SK-N-SH treated with all-trans-retinoic acid at 6 μM for 48 hours (cell line): Measurements from ENCODE around the gene ATP2A2.

Experiments used
- ARNTL ChIP-seq: fragments of 450-650 bp; formaldehyde crosslinking; IDR thresholded peaks from 2 replicates; pipeline ENCODE4 v1.5.0; 2020; ENCODE audit warnings: low read depth, mild to moderate bottlenecking, moderate library complexity, borderline replicate concordance
- ESRRG ChIP-seq: fragments of 250-450 bp; sonication (Bioruptor Pico); IDR thresholded peaks from 2 replicates; pipeline ENCODE4 v1.6.1; 2021; ENCODE audit warnings: mild to moderate bottlenecking
- PPARA ChIP-seq: fragments of 250-450 bp; sonication (Bioruptor Pico); IDR thresholded peaks from 2 replicates; pipeline ENCODE4 v1.5.0; 2020; ENCODE audit warnings: mild to moderate bottlenecking, borderline replicate concordance
- RARB ChIP-seq: fragments of 250-450 bp; sonication (Bioruptor Pico); IDR thresholded peaks from 2 replicates; pipeline ENCODE4 v1.8.0; 2021; ENCODE audit warnings: mild to moderate bottlenecking, moderate library complexity
- SNAI2 ChIP-seq: fragments of 250-450 bp; sonication (Bioruptor Pico); IDR thresholded peaks from 2 replicates; pipeline ENCODE4 v1.5.0; 2020; ENCODE audit warnings: mild to moderate bottlenecking, moderate library complexity
- TCF4 ChIP-seq: fragments of 250-450 bp; sonication (Bioruptor Pico); IDR thresholded peaks from 2 replicates; pipeline ENCODE4 v1.8.0; 2021; ENCODE audit warnings: mild to moderate bottlenecking, moderate library complexity, borderline replicate concordance
- TOX ChIP-seq: fragments of 250-450 bp; sonication (Bioruptor Pico); IDR thresholded peaks from 2 replicates; pipeline ENCODE4 v1.8.0; 2021; ENCODE audit warnings: mild to moderate bottlenecking, moderate library complexity, borderline replicate concordance
- ZC3H10 ChIP-seq: fragments of 250-450 bp; sonication (Bioruptor Pico); IDR thresholded peaks from 2 replicates; pipeline ENCODE4 v1.5.1; 2021; ENCODE audit warnings: mild to moderate bottlenecking, moderate library complexity
- ZFP3 ChIP-seq: fragments of 250-450 bp; sonication (Bioruptor Pico); IDR thresholded peaks from 2 replicates; pipeline ENCODE4 v1.5.0; 2020; ENCODE audit warnings: mild to moderate bottlenecking, moderate library complexity
- ZFP30 ChIP-seq: fragments of 450-650 bp; formaldehyde crosslinking; IDR thresholded peaks from 2 replicates; pipeline ENCODE4 v1.5.0; 2022; ENCODE audit warnings: mild to moderate bottlenecking, moderate library complexity
- TF ChIP-seq, protein P1 (sequence below): fragments of 250-450 bp; sonication (Bioruptor Pico); IDR thresholded peaks from 2 replicates; pipeline ENCODE4 v1.5.1; 2020; ENCODE audit warnings: low read depth, mild to moderate bottlenecking, moderate library complexity
- TF ChIP-seq, protein P2 (sequence below): fragments of 250-450 bp; sonication (Bioruptor Pico); IDR thresholded peaks from 2 replicates; pipeline ENCODE4 v1.8.0; 2021; ENCODE audit warnings: low read depth, mild to moderate bottlenecking, moderate library complexity, borderline replicate concordance
- TF ChIP-seq, protein P3 (sequence below): fragments of 250-450 bp; sonication (Bioruptor Pico); IDR thresholded peaks from 2 replicates; pipeline ENCODE4 v1.8.0; 2020; ENCODE audit warnings: mild to moderate bottlenecking, moderate library complexity, borderline replicate concordance
- TF ChIP-seq, protein P4 (sequence below): fragments of 250-450 bp; sonication (Bioruptor Pico); IDR thresholded peaks from 2 replicates; pipeline ENCODE4 v1.5.1; 2021; ENCODE audit warnings: mild to moderate bottlenecking, moderate library complexity

DNA sequence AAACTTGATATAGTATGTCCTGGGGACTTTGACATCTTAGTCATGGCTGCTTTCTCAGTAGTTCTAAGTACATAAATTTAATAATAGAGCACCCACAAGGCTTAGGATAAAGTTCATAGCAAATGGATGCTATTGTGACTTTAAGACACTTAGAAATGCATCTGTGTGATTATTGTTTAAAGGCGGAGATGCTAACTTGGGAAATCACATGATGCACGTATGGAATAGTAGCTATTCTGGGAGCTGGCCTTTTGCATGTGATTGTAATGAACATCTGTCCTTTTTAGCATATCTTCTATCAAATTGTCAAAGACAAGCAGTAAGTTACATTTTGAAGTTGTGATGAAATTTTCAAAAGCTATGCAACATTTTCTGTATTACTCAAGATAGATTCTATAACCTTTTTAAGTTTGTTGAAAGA is 46.7 kb upstream of the ATP2A2 start:
- TF ChIP-seq ESRRG (CRISPR knock-in tag), result no peak
- no peak for TF ChIP-seq ZC3H10 (CRISPR knock-in tag)
- TF ChIP-seq, protein P1, sequence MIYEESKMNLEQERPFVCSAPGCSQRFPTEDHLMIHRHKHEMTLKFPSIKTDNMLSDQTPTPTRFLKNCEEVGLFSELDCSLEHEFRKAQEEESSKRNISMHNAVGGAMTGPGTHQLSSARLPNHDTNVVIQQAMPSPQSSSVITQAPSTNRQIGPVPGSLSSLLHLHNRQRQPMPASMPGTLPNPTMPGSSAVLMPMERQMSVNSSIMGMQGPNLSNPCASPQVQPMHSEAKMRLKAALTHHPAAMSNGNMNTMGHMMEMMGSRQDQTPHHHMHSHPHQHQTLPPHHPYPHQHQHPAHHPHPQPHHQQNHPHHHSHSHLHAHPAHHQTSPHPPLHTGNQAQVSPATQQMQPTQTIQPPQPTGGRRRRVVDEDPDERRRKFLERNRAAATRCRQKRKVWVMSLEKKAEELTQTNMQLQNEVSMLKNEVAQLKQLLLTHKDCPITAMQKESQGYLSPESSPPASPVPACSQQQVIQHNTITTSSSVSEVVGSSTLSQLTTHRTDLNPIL (CRISPR knock-in tag), result no peak
- TF ChIP-seq, protein P2, sequence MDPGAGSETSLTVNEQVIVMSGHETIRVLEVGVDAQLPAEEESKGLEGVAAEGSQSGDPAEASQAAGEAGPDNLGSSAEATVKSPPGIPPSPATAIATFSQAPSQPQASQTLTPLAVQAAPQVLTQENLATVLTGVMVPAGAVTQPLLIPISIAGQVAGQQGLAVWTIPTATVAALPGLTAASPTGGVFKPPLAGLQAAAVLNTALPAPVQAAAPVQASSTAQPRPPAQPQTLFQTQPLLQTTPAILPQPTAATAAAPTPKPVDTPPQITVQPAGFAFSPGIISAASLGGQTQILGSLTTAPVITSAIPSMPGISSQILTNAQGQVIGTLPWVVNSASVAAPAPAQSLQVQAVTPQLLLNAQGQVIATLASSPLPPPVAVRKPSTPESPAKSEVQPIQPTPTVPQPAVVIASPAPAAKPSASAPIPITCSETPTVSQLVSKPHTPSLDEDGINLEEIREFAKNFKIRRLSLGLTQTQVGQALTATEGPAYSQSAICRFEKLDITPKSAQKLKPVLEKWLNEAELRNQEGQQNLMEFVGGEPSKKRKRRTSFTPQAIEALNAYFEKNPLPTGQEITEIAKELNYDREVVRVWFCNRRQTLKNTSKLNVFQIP, result no peak
- no peak for TF ChIP-seq ZFP30 (CRISPR knock-in tag)
- TF ChIP-seq ARNTL (CRISPR knock-in tag), result no peak
- no peak for TF ChIP-seq RARB (CRISPR knock-in tag)
- no peak for TF ChIP-seq ZFP3
- TF ChIP-seq PPARA (CRISPR knock-in tag), result no peak
- TF ChIP-seq, protein P3, sequence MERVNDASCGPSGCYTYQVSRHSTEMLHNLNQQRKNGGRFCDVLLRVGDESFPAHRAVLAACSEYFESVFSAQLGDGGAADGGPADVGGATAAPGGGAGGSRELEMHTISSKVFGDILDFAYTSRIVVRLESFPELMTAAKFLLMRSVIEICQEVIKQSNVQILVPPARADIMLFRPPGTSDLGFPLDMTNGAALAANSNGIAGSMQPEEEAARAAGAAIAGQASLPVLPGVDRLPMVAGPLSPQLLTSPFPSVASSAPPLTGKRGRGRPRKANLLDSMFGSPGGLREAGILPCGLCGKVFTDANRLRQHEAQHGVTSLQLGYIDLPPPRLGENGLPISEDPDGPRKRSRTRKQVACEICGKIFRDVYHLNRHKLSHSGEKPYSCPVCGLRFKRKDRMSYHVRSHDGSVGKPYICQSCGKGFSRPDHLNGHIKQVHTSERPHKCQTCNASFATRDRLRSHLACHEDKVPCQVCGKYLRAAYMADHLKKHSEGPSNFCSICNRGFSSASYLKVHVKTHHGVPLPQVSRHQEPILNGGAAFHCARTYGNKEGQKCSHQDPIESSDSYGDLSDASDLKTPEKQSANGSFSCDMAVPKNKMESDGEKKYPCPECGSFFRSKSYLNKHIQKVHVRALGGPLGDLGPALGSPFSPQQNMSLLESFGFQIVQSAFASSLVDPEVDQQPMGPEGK (CRISPR knock-in tag), result no peak
- TF ChIP-seq TOX, result no peak
- TF ChIP-seq, protein P4, sequence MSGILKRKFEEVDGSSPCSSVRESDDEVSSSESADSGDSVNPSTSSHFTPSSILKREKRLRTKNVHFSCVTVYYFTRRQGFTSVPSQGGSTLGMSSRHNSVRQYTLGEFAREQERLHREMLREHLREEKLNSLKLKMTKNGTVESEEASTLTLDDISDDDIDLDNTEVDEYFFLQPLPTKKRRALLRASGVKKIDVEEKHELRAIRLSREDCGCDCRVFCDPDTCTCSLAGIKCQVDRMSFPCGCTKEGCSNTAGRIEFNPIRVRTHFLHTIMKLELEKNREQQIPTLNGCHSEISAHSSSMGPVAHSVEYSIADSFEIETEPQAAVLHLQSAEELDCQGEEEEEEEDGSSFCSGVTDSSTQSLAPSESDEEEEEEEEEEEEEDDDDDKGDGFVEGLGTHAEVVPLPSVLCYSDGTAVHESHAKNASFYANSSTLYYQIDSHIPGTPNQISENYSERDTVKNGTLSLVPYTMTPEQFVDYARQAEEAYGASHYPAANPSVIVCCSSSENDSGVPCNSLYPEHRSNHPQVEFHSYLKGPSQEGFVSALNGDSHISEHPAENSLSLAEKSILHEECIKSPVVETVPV (CRISPR knock-in tag), result no peak
- no peak for TF ChIP-seq TCF4 (CRISPR knock-in tag)
- TF ChIP-seq SNAI2 (CRISPR knock-in tag), result no peak
